Epithelial cell of esophagus (primary cell): ENCODE data around the gene PLEKHG3.

ENCODE experiments used
- DNase-seq: peaks from one replicate; pipeline ENCODE4 v3.0.0; 2010; ENCODE audit warnings: low read depth
- H3K4me3 ChIP-seq: 2 replicates; pipeline ENCODE4 v1.5.1; 2011; ENCODE audit warnings: mild to moderate bottlenecking, low read length, control low read depth
- TF ChIP-seq, protein P1 (sequence below): IDR thresholded peaks from 2 replicates; pipeline ENCODE4 v1.5.1; 2011; ENCODE audit warnings: low read depth, mild to moderate bottlenecking, low read length, control low read depth, inconsistent platforms; ENCODE audit not compliant: insufficient read depth; ENCODE audit errors: missing control alignments

The PLEKHG3 gene

DNA sequence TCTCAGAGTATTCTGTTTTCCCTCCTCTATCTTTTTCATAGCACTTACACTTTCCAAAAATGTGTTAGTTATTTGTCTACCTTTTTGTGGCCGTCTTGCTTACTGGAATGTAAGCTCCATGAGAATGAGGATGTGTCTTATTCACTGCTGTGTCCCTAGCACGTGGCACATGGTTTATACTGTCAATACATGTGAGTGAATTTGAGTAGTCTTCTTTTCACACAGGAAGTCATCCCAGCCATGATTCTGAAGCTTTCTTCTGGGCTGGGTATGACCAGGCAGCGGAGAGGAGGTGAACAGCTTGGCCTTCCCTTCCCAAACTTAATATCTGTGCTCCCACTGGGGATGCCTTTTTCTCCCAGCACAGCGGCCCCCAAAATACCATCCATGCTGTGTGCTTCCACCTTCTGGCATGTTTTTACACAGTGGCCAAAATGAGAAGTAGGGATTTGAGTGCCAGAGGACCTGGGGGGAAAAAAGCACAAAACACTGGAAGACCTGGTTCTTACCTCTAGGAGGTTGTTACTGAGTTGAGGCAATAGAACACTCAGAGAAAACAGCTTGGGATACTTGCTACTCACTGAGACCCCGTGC lies 10.3 kb downstream of the PLEKHG3 start:
- H3K4me3 ChIP-seq: no peak overlapping the region
- TF ChIP-seq, protein P1, sequence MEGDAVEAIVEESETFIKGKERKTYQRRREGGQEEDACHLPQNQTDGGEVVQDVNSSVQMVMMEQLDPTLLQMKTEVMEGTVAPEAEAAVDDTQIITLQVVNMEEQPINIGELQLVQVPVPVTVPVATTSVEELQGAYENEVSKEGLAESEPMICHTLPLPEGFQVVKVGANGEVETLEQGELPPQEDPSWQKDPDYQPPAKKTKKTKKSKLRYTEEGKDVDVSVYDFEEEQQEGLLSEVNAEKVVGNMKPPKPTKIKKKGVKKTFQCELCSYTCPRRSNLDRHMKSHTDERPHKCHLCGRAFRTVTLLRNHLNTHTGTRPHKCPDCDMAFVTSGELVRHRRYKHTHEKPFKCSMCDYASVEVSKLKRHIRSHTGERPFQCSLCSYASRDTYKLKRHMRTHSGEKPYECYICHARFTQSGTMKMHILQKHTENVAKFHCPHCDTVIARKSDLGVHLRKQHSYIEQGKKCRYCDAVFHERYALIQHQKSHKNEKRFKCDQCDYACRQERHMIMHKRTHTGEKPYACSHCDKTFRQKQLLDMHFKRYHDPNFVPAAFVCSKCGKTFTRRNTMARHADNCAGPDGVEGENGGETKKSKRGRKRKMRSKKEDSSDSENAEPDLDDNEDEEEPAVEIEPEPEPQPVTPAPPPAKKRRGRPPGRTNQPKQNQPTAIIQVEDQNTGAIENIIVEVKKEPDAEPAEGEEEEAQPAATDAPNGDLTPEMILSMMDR: no peak
- DNase-seq: no peak

DNA sequence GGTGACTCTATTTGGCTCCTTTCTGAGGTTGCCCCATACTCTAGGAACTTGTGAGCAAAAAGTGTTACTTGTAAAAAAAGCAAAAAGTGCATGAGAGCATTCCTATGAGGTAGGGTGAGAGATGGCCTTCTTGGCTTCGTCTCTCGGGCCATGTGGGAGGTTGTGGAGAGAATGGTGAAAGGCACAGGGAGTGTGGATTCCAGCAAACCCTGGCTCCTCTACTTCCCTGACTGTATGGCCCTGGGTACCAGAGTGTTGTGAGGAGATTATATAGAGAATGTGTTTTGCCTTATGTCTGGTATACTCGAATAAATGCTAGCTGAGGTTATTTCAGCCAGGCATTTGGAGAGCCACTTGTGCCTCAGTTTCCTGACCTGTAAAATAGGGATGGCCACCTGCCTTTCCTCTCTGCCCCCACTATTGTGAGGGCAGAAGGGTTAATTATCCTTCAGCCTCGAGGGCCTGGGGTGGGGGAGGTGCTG lies 11.0 kb downstream of the PLEKHG3 start:
- TF ChIP-seq, protein P1: no peak
- no peak overlapping the region for H3K4me3 ChIP-seq
- no peak for DNase-seq

DNA sequence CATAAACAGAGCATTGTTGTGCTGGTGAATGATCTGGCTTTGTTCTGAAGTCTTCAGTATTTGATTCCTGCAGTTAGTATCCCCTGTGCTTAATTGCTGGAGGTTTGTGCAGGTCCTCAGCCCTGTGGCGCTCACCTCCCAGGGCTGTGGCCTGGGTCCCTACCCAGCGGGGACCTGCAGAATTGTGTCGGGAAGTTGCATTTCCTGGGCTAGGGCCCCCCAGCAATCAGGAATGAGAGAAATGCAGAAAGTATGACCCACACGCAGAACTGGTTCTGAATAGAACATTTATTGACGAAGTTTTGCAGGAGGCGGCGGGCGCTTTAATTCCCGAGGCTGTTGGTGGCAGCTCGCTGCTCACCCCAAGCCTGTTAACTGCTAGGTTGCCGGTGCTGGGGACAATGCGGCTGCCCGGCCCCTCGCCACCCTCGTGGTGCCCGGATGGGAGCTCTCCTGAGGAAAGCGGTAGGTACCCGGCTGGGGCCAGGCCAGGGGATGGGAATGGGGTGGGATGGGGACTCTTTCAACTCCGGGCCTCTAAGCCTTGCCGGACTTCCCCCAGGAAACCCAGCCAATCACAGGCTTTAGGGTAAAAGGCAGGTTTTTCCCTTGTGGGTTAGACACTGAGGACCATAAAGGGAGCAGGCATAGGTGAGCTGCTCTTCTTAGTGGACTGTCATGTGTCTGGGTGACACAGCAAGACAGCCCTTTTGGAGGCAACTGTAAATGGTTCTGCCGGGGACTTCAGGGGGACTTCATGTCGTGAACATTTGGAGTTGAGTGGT lies 11.6 kb downstream of the PLEKHG3 start:
- peak; percentile 27 for DNase-seq
- peak overlapping the region; percentile 18 for H3K4me3 ChIP-seq
- TF ChIP-seq, protein P1: no peak

DNA sequence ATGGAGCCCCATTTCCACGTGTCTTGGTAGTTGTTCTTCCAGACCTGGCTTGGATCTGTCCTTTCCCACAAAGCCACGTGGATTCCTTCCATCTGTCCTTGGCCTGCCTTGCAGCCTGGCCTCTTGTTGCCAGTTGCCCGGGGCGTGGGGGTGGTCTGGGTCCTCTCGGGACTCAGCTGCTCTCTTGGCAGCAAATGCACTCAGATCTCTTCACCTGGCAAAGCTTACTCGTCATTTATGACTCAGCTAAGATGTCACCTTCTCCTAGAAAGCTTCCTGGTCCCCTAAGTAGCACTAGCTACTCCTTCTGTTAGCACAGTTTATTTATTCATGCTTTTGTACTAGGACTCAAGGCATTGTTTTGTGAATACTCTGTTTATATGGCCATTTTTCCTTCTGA lies 13.6 kb downstream of the PLEKHG3 start:
- DNase-seq: peak; percentile 72
- TF ChIP-seq, protein P1: no peak
- no peak overlapping the region for H3K4me3 ChIP-seq

DNA sequence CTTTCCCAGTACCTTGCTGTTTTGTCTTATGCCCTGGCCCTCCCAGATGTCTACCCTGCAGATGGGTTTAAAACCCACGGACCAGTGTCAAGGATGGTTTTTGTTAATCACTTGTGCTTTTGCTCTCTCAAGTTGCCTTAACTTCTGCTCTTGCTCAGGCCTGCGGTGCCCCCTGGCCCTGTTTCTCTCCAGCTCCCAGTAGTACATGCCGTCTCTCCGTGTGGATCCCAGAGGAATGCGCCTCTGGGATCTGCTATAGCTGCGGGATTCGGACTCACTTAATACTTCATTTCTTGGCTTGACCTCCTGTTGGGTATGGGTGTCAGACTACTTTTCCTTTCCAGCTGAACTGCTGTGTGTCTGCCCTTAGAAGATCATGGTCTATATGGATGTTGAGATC lies 14.5 kb downstream of the PLEKHG3 start:
- TF ChIP-seq, protein P1: no peak
- no peak overlapping the region for H3K4me3 ChIP-seq
- DNase-seq: no peak

DNA sequence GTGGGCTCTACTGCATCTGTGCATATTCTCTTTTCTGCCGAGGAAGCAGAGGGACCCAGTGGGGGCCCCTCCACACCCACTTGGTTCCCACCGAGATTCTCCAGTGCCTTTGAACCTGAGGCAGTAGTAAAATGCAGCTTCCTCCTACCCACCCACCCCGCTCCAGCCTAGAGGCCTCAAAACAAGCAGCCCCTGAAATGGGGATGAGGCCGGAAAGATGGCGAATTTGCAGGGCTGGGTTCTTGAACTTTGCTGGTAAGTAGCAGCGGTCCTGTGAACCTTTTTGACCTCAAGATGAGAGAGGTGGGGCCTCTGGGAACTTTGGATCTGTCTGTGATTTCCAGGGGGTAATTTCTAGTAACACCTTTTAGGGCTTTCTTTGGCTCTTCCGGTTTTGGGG lies 15.4 kb downstream of the PLEKHG3 start:
- TF ChIP-seq, protein P1: no peak
- no peak for DNase-seq
- no peak overlapping the region for H3K4me3 ChIP-seq
